HG03066 (cell line): Measurements from ENCODE around the gene ABHD1.

Experiments used
- ATAC-seq: cut with Tn5 transposase; IDR thresholded peaks from one replicate; pipeline ENCODE4 v1.9.1; 2021; ENCODE audit warnings: low read depth; ENCODE audit not compliant: unreplicated experiment

Gene ABHD1

DNA sequence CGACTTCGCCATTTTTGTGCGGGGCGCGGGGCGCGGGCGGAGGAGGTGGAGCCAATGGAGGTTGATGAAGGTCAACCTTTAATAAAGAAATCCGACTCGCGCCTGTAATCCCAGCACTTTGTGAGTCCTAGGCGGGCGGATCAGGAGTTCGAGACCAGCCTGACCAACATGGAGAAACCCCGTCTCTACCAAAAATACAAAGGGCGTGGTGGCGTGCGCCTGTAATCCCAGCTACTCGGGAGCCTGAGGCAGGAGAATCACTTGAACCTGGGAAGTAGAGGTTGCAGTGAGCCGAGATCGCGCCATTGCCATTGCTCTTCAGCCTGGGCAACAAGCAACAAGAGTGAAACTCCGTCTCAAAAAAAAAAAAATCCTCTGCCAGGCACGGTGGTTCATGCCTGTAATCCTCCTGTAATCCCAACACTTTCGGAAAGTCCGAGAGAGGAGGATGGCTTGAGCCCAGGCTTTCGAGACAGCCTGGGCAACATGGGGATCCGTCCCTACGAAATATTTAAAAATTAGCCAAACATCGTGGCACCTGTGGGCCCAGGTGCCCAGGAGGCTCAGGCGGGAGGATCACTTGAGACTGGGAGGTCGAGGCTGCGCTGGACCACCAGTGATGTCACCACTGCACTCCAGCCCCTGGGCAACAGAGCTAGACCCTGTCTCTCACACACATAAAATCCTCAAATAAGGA lies 11.3 kb downstream of the ABHD1 start:
- ATAC-seq, result no peak

DNA sequence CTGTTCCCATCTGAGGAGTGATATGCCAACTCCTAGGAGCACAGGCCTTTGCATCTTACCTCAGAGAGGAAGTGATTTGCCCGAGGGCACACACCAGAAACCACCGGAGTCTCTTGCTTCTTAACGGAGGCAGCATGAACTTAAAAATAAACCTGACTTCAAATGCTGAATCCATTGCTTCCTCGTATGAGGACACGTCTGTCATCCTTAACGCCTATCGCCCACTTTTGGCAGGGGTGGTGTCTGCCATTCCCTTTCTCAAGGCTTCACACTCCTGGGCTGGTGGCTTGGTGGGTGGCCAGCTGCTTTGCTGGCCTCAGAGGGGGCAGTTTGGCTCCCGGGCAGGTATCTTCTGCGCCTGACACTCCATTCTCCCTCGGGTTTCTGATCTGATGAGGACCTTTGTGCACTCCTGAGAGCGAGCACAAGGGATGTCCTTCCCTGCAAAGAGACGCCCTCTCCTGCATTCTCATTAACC lies 11.9 kb downstream of the ABHD1 start:
- ATAC-seq, result no peak

DNA sequence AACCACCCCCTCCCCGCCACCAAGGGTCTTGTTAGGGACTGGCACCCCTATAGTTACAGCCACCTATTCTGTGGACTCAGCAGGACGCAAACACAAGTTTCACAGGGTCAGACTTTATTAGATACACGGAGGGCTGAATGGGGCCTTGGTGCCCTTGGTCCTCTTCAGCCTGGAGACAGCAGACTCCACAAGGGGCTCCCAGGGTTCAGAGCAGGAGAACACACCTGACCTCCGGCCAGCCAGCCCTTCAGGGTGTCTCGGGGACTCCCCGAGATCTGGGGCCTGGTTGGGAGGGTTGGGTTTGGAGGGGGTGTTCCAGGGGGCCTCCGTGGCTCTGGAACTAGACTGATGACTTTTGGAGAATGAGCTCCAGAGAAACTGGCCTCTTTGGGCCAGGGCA lies 13.1 kb downstream of the ABHD1 start:
- ATAC-seq, result no peak

DNA sequence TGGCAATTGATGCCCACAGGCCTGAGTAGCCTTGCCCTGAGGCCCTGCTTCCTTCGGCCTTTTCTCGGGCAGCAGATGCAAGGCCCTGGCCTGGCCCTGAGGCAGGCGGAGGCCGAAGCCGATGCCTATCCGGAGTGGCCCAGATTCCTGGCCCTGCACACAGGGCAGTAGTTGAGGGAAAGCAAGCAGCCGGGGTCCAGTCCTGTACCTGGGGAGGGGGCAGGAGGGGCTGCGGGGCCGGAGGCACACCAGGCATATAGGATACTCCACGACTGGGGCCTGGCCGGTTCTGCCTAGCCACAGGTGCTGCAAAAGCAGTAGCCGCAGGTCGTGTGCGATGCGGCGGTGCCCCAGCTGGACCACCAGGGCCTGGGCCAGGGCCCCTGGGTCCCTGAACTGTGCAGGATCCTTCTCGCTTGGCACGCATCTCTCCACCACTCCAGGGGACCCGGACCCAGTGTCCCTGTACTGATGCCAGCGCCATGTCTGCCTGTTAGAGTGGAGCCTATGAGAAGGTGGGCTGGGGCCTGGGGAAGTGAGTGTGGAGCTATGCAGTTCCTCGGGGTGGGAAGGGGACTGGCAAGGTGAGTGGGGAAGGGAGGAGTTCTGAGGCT lies 13.8 kb downstream of the ABHD1 start:
- no peak for ATAC-seq

DNA sequence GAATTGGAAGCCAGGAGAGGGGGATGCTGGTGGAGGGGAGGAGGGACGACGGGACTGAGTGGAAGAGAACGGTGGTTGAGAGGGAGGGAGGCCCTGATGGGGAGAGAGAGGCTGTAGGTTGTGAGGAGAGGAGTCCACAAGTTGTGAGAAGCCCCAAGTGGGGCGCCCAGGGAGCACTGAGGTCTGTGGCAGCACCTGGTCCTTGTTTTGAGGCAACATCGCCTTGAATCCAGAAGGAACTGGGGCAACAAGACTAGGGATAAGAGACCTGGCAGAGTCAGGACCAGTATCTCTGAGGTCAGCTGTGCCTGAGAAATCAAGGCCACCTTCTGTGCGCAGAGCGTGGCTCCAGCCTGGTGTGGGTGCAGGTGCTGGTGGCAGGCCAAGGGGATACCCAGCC lies 14.5 kb downstream of the ABHD1 start:
- no peak for ATAC-seq

DNA sequence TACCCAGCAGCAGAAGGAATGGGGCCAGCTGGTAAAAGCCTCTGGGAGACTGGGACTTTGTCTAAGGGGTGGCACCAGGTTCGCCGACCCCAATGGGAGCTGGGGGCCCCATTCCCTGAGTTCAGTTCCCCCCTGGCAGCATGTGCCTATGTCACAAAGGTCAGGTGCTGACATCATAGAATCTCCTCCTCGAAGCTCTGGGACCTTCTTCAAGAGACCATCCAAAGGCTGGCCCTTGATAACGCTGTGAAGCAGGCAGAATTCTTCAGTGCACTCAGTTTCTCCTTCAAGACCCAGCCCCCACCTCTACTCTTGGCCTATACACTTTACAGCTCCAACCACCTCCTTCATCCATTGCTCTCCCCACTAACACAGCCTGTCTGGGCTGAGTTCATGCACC lies 15.7 kb downstream of the ABHD1 start, which contains the start of gene PRR30:
Gene PRR30 (minus strand): TSS at position 101 of the 400 bp plus-strand sequence. CDS start 1,081 bp downstream, outside the sequence.
- ATAC-seq, result no peak

DNA sequence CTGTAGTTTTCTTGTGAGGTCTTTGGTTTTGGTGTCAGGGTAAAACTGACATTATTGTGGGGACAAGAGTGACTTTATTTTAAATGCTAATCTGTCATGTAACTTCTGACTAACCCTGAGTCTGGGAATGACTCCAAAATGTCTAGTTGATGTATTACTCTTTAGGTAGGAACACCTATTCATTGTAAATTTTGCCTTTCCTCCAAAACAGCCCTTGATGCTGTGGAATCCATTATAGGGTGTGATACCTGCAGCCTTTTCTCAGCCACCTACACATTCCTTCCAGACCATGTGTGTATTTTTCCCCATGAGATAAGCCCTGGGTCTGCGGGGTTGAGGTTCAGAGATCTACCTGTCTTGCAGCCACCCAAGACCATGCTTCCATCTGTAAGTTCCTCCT lies 19.7 kb downstream of the ABHD1 start:
- no peak for ATAC-seq

DNA sequence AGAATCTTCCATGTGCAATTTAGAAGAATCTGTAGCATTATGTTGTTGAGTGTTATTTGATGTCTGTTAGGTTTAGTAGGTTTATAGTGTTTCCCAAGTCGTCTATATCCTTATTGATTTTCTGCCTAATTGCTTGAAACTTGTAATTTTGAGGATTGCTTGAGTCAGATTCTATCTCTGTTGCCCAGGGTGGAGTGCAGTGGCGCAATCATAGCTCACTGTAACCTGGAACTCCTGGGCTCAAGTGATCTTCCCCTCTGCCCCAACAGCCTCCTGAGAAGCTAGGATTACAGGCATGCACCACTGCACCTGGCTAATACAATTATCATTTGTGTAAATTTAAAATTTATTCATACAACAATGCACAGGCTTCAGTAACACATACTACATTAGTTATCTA lies 22.1 kb downstream of the ABHD1 start:
- no peak for ATAC-seq

DNA sequence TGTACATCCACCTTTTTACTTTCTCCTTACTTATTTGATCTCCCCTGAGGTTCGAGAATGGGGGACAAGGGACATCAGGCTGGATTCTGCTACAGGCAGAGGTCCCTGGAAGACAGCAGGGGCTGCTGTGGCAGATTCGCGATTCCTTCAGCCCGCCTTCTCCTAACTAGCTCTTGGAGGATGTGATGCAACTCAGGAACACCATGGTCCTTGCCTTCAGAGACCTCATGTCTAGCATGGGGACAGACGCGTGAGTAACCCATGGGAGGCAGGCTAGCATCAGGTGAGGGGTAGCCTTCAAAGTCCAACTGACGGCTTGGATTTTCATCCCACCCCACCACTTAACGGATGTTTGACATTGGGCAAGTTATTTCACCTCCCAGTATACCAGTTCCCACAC lies 24.3 kb downstream of the ABHD1 start:
- ATAC-seq, result no peak

DNA sequence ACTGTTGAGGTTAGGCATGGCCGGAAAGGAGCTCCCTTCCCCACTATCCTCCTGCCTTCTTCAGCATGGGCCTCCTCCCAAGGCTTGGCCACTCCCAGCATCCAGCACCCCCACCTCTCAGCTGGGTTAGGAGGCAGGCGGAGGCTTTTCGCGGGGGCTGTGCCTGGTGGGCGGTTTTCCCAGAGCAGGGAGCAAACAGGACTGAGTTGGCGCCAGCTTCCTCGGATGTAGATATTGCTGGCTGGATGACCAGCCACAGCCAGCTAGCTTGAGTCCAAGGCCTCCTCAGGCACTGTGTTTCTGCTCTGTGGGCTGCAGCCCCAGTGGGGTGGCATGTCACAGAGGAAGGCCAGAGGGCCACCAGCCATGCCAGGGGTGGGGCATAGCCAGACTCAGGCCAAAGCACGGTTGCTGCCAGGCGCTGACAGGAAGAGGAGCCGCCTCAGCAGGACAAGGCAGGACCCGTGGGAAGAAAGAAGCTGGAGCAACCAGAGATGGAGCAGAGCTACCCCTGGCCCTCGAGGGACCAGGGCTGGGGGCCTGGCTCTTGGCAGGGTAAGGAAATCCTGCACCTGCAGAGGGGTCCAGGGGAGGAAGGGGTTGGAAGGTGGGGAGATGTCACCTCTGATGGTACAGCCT lies 25.3 kb downstream of the ABHD1 start, which contains the start of gene TCF23:
Gene TCF23 (plus strand): TSS at position 204 of the 639 bp plus-strand sequence. CDS start 130 bp downstream, at position 334.
- no peak for ATAC-seq

DNA sequence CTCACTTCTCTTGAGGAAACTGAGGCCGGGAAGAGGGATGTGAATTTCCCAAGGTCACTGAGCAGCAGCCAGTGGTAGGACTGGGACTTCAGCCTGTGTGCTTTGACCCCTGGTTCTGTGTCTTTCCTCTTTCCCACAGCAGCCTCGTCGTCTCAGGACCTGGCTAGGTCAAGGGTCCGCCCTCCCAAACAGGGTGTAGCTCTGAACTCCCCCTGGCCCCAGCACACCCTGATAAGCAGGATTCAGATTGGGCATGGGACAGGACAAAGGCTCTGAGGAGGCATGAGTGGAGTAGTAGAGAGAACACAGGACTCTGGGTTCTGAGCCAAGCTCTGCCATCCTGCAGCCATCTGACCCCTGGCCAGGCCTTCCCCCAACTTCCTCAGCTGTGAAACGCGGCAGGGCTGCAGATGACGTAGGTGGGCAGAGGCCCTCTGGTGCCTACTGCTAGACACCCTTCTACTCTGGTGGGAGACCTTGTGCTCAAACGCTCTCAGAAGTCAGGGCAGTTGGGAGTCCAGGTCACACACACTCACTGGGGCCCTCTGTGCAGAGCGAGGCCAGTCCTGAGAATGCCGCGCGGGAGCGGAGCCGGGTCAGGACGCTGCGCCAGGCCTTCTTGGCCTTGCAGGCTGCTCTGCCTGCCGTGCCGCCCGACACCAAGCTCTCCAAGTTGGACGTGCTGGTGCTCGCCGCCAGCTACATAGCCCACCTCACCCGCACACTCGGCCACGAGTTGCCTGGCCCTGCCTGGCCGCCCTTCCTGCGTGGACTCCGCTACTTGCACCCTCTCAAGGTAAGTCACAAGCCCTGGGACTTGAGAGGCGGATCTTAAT lies 26.2 kb downstream of the ABHD1 start:
- no peak for ATAC-seq

DNA sequence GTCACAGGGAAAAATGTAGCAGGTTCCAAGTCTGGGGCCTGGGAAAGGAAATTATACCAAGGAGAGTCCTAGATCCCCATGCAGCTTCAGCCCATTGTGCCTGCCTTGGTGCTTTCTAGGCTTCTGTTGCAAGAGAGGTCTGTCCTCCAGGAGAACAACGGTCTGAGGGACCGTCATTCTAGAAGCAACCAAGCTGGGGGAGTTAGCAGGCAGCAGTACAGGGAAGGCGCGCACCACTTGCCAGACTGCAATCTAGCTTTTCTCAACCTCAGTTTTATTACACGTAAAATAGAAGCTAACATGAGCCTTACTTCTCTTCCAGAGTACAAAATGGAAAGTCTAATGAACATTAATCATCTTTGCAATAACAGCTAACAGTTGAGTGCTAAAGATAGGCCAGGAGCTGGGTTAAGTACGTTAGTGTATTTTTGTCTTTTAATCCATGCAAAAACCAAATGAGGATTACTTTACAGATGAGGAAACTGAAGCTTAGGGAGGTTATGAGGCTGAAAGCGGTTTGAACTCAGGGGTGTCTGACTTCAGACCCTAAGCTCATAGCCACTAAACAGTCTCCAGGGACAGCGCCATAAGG lies 27.1 kb downstream of the ABHD1 start:
- ATAC-seq, result no peak

DNA sequence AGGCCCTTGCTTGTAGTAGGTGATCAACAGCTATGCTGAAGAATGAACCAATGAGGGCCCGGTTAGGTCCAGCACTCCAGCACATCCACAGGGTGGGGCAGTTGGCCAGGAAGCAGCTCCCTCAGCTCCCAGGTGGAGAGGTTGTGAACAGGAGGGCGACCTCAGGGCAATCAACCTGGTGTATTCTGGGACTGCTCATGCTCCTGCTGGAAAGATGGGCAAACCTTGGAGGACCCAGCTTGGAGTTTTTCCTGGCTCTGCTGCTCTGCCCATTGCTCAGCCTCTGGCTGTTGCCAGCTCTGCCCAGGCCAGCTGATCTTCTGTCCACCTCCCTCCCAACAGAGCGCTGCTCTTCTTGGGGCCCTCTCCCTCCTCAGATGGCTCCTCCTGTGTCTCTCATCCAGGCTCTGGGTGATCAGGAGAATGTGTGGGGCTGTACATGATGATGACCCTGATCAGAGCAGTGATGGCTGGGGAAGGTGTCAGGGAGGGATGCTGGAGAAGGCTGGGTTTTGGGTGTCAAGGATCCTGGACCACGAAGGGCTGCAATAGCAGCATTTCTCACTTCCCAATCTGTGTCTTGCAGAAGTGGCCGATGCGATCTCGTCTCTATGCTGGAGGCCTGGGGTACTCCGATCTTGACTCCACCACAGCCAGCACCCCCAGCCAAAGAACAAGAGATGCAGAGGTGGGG lies 28.6 kb downstream of the ABHD1 start:
- no peak for ATAC-seq

DNA sequence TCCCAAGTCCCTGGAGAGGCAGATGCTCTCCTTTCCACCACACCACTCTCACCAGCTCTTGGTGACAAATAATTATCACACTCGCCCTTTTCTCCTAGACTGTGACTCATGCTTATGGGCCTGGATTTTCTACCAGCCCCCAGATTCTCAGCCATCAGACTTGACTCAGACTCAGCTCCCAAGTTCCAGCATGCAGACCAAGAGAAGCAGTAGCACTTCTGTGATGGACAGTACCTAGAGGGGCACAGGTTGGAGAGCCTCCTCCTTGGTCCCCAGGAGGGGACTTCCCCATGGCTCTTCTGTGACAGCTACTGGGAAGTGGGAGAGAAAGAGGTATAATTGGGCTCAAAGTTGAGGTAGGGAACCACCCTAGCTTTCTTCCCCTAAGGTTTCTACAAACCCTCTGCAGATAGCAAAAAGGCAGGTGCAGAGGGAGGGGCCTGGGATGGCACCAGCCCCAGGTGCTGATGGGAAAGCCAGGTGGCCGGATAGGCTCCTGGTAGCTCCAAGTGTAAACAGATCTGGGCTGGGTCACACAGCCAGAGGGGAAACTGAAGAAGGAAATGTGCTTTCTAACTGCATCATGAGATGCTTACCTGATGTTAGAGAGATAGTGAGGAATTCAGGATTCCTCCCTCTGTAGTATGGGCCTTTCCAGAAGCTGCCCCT lies 29.3 kb downstream of the ABHD1 start:
- ATAC-seq, result no peak

DNA sequence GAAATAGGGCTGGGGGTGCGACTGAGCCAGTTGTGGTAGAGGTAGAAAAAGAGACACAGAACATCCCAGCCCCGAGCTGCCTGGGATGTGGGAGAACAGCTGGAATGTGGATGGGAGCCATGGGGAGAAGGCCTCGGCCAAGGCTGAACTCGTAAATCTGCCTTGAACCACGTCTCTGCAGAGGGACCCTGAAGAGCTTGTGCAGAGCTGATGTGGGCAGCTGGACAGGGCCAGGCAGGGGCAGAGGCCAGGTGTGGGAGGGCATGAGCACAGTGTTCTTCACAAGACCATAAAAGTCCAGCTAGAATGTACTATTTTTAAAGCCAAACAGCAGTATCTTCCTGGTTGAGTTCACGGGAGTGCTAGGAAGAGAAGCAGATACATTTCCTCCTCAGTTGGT lies 30.9 kb downstream of the ABHD1 start:
- ATAC-seq, result no peak

DNA sequence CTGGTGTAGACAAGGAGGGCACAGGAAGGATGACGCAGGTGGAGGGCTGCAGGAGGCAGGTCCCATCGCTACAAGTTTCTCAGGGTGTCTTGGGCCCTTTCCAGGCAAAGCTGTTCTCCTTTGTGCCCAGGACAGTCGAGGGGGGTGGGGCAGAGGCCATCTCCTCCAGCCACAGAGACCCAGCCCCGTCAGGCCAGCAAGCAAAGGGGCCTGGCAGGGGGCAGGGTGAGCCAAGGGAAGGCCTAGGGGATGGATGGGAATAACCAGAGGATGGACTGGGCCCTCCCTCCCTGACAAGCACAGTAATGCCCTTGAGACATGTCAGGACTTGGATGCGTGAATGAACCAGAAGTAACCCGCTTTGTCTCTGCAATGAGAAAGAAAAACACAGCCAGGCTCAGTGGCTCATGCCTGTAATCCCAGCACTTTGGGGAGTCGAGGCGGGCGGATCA lies 31.5 kb downstream of the ABHD1 start:
- ATAC-seq, result no peak

DNA sequence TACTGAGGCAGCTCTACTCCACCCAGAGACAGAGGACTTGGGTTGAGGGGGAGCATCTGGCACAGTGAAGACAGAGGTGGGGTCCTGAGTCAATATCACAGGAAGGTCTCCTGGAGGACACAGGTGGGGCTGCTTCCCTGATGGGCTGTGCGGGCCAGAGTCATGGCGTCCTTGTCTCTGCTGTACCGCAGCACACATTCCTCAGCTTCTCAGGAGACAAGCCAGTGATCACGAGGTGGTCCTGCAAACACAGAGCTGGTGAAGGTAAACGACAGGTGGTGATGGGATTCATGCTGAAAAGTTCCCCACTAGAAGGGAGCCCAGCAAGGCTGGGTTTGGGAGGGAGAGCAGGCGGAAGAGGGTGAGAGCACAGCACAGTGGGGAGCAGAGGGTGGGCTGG lies 34.9 kb downstream of the ABHD1 start:
- ATAC-seq, result no peak

DNA sequence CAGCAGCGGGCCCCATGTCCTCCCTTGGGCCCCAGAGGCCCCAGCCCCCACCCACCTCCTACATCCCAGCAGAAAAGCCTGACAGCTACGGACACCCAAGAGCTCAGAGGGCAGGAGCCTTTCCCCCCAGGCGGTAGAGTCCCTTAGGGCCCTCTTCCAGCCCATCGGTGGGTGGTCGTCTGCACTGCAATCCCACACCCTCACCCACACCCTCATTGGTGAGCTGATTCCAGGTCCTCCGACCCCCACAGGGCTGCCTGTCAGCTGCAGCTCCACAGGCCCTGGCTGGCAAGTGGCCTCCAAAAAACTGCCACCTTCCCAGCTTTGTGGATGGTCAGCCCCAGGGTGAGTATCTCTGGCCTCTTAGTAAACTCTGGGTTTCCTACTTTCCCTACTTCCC lies 35.7 kb downstream of the ABHD1 start:
- ATAC-seq, result no peak

DNA sequence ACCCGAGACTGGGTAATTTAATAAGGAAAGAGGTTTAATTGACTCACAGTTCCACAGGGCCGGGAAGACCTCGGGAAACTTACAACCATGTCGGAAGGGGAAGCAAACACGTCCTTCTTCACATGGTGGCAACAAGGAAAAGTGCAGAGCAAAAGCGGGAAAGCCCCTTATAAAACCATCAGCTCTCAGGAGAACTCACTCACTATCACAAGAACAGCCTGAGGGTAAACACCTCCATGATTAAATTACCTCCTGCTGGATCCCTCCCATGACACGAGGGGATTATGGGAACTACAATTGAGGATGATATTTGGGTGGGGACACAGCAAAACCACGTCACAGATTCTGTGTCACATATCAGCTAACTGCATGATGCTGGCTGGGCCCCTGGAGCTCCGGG lies 36.6 kb downstream of the ABHD1 start:
- no peak for ATAC-seq
